H1 (cell line): Measurements from ENCODE around the gene THUMPD3. TPM values are rescaled to one million over a fixed set of nuclear protein-coding genes. Genes with fewer than 3 reads are reported as not detected.
A peak's percentile ranks its signal among the peaks of the same experiment; 100 is the strongest.

Experiments used
- FOSL1 ChIP-seq: IDR thresholded peaks from 2 replicates; pipeline ENCODE4 v1.6.1; 2011; ENCODE audit warnings: mild to moderate bottlenecking, low read depth, low read length, moderate library complexity; ENCODE audit not compliant: insufficient read depth
- JUND ChIP-seq: IDR thresholded peaks from 2 replicates; pipeline ENCODE4 v1.6.1; 2011; ENCODE audit warnings: mild to moderate bottlenecking, improper control_type of control experiment, low read length
- polyA plus RNA-seq, 7 experiments: library from polyadenylated mRNA; depleted of rRNA in 3 of 7; stranded (reverse) in 5 of 7; unstranded in 2 of 7; fragments of >200 nt in 5 of 7; fragments of 200-250 nt in 2 of 7; gene quantifications; 1 replicate in 5 of 7; 2 replicates in 1 of 7; 4 replicates in 1 of 7; pipeline versions ENCODE4 v1.2.1 to v1.2.3, GENCODE V29; 2011 to 2013; ENCODE audit warnings: missing spikeins in 2 of 7, mixed read lengths in 2 of 7
- total RNA-seq: library from RNA; stranded (reverse); fragmentation: NEBNext Ultra II Directional; extraction: Animal tissue kit (Norgen Biotek cat#: 25700); gene quantifications from 2 replicates; pipeline ENCODE4 v1.2.1, GENCODE V29; 2021

THUMPD3 gene
- total and polyA plus RNA-seq, 2 of the 8 experiments (the other 6 are each of a cell fraction or from before 2014, with no cell fraction given), result 26.7 to 68.9 TPM

- TF ChIP-seq FOSL1 (no peak), JUND (peak; percentile 75; the same call in 1 of the 2 replicates)
- TF ChIP-seq, all 59 proteins: peak for 6
Measured at GRCh38 chr3:9422712-9423424, 60.0 kb downstream of the THUMPD3 start (continued).
